ENCODE measurements around the gene MPRIP. TPM values are rescaled to one million over a fixed set of nuclear protein-coding genes. Genes with fewer than 3 reads are reported as not detected.

MPRIP gene
- total RNA-seq, 1 donor from 2014 or later: 94.8 TPM

DNA sequence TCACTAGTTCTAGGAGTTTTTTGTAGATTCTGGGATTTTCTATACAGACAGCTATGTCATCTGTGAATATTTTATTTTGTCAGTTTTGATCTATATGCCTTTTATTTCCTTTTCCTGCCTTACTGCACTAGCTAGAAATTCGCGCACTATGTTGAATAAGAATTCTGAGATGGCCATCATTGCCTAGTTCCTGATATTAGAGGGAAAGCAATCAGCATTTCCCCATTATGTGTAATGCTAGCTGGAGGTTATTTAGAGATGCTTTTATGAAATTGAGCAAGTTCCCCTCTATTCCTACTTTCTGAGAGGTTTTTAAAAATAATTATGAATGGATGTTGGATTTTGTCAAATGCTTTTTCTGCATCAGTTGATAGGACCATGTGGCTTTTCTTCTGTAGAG, 23.8 kb downstream of the MPRIP start:
- DNase-seq (ENCODE audit: low read depth in 2 of 2): no peak

DNA sequence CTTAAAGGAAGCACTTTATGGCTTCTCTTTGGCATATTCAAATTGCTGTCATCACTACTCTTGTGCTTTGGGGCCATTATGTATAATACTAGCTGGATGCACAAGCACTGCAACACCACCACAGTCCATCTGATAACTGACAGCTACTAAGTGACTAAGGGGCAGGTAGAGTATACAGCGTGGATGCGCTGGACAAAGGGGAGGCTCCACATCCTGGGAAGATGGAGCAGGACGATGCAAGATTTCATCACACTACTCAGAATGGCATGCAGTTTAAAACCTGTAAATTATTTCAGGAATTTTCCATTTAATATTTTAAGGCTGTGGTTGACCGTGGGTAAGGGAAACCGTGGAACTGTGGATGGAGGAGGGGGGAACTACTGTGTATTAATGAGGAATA, 25.0 kb downstream of the MPRIP start:
- DNase-seq (ENCODE audit: low read depth in 2 of 2): no peak

DNA sequence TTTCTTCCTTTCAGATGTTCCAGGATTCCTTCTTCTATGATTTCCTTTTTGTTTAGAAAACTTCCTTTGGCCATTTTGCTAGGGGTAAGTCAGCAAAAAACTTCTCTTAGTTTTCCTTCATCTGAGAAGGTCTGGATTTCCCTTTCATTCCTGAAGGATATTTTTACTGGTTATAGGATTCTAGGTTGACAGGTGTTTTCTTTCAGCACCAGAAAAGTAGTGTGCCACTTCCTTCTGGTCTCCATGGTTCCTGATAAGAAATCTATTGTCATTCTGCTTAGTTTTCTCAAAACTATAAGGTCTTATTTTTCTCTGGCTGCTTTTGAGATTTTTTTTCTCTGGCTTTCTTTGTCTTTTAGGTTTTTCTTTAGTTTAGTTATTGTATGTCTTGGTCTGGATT, 27.6 kb downstream of the MPRIP start:
- no peak for DNase-seq (ENCODE audit: low read depth in 2 of 2)

DNA sequence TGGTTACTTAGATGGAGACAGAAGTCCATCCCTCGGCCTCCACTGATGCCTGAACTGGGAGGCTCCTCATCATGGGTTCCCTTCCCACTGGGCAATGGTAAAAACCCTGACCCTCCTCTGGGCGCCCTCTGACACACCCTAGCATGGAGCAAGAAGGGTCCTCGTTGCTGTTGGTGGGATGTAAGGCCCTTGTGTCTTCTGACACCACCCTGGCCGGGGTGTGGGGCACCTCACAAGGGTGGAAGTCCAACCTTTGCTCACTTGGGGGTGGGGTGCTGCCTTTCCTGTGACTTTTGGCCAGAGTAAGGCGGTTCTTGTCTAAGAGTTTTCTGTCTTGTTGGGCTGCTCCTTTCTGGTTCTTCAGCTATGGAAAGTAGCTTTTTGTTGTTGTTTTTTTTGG, 28.7 kb downstream of the MPRIP start:
- DNase-seq (ENCODE audit: low read depth in 2 of 2): no peak

DNA sequence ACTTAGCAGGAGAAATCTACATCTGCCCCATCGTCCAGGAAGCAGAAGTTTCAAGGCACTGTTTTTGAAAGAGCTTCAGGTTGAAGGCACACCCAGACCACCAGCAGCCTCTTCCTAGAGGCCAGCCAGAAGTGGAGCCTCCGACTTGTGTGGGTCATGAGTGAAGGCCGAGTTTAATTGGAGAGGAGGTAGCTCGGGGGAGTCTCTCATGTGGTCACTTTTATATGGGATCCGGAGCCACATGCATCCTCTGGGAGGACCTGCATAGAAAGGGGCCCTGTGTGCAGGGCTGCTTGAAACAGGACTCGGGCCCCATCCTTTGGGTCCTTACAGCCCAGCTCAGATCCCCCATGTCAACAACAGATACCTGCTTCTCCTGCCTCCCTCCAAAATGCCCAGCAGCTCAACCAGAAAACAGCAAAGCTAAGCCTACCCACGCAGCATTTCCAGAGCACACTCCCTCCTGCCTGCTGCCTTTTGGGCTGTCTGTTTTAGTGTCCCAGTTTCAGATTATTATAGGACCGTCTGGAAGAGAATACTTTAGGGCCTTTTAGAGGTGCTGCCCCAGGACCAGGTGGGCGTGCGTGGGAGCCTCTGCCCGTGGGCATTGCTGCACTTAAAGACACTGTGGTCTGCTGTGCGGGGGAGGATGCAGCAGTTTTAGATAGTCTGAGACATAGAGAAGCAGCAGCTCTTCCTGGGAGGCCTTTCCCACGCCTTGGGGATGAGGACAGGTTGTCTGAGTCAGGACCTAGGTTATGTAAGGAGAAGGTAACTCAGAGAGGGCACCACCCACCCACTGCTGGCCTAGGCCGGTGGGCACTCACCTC, 29.5 kb downstream of the MPRIP start:
- no peak for DNase-seq (ENCODE audit: low read depth in 2 of 2)

DNA sequence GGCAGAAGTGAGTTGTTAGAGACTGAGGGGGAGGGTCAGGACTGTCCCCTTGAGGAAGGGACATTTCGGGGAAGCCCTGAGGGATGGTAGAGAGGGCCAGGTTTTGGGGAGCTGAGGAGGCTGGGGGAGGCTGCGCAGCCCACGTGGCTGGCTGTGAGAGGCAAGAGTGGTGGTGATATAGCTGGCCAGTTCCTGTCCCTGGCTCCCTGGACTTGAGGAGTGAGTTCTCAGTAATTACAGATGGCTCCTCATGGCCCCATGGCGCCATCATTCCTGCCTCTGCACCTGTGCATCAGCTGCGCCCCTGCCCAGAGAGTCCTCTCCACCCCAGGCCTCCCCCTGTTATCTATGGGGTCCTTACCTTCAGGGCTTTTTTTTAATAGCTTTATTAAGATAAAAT, 30.3 kb downstream of the MPRIP start:
- DNase-seq (ENCODE audit: low read depth in 2 of 2): no peak

DNA sequence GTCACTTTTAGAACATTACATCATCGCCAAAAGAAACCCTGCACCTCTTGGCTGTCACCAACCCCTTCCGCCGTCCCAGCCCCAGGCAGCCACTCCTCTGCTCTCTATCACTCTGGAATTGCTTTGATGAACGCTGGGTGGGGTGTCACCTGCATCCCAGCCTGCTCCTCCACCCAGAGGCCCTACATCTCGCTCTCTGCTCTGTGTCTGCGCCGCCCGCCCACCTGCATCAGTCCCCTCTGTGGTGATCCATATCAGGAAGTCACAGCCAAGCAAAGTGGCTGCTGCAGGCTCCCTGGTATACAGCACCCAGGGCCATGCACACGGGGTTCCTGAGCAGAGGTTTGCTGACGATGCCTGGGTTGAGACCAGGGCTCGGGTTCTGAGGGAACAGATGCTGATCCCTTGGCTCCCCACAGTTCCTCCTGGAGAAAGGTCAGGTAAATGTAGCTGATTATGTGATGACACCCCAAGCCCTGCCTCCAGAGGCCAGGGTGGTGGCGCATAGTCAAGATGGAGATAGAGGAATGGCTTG, 30.8 kb downstream of the MPRIP start:
- DNase-seq (ENCODE audit: low read depth in 2 of 2): no peak

DNA sequence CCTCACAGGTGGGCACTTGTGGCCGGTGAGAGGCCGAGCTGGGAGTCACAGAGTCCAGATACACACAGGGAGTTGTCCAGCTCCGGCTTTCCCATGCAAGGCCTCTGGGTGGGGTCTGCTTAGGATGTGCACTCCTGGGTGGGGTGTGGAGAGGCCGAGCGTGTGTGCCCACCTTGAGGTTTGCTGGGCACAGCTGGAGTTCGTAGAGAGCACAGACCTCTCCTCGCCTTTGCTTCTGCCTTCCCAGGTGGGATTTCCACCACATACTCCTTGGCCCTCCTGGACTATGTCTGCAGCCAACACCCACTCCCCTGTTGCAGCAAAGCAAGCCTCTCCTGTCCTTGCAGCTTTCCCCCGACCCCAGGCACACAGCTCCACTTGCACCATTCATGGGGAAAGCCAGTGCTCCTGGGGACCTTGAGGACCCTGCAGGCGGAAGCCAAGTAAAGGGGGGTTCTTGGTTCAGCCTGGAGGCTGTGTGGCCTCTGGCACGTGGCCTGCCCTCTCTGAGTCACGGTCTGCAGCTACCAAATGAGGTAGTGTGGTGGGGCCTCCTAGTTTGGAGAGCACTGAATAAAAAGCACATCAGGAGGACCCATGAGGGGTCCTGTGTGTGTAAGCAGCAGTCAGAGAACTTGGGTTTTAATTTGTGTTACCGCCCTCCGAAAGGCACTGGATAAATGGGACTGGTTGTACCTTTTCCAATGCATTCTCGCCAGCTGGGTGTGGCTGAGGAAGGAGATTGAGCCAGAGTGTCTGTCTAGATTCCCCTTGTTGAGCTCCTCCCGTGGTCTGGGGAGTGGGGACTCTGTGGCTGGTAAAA, 31.5 kb downstream of the MPRIP start:
- peak in 1 of 2 donors; percentile 41 for DNase-seq (ENCODE audit: low read depth in 2 of 2)

DNA sequence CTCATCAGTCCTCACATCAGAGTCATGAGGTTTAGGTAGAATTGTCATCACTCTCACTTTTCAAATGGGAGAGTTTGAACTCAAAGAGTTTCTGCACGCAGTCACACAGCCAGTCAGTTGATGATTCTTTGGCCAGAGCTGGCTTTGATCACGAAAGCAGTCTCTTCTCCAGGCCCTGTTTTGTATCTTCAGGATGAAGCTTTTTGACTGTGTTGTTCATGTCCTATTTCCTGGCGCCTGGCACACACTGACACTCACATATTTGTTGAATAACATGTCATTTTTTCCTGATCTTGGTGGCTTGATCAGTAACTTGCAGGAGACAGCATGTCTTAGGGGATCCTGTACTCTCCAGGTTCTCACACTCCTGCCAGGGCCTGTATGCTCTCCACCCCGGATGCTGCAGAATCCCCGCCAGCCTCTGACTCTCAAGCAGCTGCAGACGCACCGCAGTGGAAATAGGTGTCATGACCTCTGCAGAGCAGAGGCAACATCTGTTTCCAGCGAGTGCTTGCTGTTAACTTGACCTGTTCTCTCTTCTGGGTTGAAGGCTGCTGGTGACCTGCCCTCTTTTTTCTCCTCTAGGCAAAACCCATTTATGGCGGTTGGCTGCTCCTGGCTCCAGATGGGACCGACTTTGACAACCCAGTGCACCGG, 33.0 kb downstream of the MPRIP start:
- DNase-seq (ENCODE audit: low read depth in 2 of 2): peak; percentile 52 to 88

DNA sequence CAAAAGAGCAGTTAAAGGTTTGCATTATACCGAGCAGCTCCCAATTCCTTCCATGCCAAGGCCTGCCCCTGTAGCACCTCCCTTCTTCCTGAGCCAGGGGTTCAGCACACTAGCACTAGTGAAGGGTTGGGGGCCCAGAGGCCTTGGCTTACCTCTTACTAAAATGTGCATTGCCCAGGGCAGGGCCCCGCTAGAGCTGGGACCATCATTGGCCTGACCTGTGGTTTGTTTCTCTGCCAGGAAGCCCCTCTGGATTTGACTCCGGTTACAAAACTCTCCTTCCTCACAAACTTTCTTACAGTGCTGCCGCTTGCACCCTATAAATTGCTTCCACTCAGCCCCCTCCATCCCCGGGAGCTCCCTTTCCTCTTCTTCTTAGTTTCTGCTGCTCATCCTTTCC, 33.8 kb downstream of the MPRIP start:
- DNase-seq (ENCODE audit: low read depth in 2 of 2): no peak

DNA sequence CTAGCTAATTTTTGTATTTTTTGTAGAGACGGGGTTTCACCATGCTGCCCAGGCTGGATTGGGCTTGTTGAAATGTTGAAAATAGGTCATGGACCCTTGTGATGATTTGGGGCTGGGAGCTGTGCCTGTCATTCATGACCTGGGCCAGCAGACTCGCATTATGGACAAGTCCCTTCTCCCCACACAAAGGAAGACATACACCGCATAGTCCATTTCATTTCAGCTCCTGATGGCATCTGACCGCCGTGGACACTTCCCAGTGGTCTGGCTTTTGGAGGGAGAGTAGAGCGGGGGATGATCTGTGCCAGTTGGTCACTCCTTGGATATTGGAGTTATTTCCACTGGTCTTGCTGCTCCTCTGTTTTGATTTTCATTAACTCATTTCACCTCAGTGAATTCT, 34.8 kb downstream of the MPRIP start:
- no peak for DNase-seq (ENCODE audit: low read depth in 2 of 2)

DNA sequence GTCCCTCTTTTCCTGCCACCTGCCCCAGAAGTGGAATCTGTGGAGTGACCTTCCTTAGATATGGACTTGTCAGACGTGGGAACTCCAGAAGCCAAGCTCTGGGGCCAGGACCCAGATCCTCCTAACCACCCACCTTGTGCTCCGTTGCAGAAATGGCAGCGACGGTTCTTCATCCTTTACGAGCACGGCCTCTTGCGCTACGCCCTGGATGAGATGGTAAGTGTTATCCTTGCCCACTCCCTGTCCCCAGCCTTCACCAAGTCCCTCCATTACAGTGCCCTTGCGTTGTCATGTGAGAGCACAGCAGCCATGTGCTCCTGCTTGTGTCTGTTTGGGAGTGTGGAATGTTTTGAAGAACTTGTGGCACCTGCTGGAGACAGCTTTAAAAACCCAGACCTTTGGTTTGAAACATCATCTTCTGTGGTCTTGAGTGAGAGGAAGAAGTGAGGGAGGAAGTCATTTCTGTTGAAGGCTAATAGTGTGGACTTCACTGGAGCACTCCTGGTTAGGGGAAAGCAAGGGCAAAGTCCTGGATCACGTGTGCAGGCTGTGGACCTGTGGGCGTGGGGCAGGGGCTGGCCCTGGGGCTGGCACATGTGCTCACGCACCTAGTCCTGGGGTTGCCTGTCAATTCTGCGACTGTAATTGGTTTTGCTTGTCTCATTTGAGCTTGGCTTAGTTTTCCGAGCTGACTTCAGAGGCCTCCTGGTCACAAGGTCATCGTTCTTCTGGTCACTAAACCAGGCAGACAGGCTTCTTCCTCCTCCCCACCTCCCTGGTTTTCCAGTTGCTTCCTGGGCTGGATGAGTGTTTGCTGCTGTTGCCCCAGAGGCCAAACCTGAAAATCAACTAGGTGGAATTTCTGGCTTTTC, 35.8 kb downstream of the MPRIP start:
- DNase-seq (ENCODE audit: low read depth in 2 of 2): no peak

DNA sequence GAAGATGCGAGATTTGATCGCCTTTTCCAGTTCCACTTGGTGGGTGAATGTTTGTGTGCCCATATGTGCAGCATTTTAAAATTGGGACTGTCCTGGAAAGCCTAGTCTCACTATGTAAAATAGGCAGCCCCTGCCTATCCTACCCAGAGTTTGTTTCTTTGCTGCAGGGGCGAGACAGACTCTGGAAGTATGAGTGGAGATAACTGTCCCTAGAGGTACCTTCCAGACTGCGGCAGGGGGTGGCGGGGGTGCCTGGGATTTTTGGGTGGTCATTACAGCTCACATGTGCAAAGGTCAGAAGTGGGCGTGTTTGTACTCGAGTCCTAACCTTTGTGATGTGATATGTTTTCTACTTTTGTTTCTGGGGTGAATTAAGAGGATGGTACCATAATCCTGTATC, 36.6 kb downstream of the MPRIP start:
- no peak for DNase-seq (ENCODE audit: low read depth in 2 of 2)

DNA sequence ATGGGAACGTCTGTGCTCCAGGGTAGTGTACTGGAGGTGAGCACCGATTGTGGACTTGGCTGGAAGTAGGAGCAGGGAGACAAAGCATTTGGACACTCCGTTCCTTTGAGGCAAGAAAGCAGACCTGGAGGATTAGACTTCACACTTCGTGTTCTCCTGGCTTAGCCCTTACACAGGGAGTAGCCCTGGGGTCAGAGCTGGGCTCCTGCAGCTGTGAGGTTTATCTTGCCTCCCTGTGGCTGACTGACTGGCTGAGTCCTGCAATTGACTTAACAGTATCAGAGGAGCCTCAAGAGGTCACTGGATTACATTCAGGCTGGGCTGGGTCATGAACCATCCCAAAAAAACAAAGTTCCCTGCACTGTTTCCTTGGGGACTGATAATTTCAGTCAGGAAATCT, 37.1 kb downstream of the MPRIP start:
- DNase-seq (ENCODE audit: low read depth in 2 of 2): no peak

DNA sequence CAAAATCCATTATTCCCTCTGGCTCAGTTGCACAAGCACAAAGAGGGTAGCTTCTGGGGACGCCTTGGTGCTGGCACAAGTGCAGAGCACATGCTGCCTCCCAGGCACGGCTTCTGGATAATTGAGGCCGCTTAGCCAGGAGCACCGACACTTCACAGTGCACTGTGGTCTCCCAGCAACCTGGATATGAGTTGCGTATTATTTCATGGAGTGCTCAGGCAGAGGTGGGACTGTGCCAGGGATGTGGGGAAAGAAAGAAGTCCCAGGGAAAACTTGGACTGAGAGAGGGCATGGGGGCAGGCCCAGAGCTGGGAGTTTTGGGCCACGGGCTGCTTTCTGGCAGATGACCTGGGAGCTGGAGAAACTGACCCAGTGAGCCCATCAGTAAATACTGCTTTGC, 37.5 kb downstream of the MPRIP start:
- DNase-seq (ENCODE audit: low read depth in 2 of 2): no peak

DNA sequence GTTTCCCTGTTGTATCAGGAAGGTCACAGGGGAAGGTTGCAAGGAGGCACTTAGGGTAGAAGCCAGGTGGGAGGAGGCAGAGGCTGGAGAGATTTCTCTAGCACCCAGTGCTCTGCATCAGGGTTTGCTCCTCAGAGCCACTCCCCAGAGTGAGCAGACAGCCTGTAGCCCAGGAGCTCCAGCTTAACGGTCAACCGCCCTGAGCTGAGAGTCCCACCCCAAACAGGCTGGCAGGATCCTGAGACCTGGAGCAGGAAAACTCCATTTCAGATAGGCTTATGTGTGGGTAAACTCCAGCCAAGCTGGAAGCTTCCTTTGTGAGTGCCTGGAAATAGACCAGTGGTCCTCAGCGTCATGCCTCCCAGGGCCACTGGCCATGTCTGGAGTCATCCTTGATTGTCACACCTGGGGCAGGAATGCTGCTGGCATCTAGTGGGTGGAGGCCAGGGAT, 37.9 kb downstream of the MPRIP start:
- DNase-seq (ENCODE audit: low read depth in 2 of 2): no peak

DNA sequence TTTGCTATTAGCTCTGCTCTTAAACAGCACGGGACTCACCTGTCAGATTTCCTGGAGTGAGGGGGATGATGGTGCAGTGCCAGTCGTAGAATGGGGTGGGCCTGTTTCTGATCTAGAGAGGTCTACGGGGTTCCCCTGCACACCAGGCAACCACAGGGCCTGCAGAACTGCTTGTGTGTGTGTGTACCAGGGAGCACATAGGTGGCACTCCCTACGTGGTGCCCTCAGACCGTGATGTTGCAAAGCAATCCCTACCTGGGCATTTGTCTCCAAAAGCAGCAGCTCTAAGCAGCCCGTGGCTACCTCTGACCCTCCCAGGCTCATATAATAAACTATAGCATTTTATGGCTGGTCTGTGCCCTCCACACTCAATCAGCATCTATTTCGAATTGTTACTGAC, 38.5 kb downstream of the MPRIP start:
- no peak for DNase-seq (ENCODE audit: low read depth in 2 of 2)

DNA sequence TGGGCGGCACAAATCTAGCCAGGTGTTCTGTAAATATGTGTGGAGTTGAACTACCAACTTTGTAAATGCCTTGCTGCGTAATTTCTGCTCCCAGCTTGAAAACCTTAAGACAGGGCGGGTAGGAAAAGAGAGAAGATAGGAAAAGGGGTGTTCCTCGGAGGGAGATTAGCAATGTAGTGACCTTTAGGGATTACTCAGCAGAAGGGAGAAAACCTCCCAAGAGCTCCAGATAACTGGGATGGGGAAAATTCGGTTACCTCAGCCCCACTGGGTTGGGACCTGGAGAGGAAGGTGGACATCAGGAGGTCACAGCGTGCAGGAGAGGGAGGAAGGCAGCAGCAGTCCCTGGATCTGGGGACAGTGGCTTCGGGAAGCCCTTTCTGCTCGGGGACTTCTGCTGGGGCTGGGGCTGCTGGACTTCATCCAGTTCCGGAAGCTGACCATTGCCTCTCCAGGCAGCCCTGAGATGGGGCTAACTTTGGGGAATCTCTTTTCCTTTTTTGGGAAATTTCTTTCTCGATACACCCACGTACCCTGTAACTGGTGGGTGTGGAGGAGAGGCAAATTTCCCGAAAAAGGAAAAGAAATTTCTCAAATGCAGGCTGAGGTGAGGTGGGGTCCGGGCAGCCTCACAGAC, 39.2 kb downstream of the MPRIP start:
- DNase-seq (ENCODE audit: low read depth in 2 of 2): no peak

DNA sequence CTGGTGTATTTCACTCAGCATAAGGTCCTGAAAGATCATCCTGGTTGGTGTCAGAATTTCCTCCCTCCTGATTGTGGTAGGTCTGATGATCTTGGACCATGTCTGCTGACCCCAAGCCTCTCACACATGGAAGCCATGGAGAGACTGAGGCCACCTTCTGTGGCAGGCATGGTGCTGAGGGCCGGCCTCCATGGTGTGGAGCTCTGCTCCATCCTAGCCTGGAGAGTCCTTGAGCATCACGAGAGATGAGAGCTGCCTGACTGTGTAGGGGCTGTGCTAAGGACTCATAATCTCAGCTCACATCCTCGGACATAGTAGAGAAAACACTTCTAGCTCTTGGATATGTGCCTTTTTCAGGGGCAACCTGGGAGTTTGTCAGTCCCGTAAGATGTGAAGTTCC, 40.6 kb downstream of the MPRIP start:
- peak in 1 of 2 donors; percentile 47 for DNase-seq (ENCODE audit: low read depth in 2 of 2)

DNA sequence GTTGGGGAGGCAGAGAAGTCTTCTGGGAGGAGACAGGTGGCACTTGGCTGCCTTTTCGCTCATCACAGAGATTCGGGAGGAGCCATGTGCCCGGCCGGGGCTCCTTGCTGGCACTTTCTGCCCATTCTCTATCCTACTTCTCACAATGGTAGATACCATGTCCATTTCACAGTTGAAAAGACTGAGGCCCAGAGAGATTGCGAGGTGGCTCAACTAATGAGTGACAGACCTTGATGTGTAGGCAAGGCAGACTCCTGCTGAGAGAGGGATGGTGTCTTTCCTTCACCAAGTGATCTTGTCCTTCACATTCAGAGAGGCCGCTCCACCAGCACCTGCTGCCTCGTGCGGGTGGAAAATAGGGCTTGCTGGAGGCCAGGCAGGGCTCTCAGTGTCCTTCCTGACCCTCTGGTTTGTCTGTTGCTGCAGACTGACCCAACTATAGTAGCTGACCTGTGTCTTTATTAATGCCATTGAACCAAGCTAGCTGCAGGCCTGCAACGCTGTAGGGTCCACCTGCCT, 42.1 kb downstream of the MPRIP start:
- no peak for DNase-seq (ENCODE audit: low read depth in 2 of 2)
